ENCODE measurements around the gene ANO1.
"Not testable (repeated sequence)": the region's sequence is repeated elsewhere in the genome, so short reads cannot be mapped to it uniquely, and the experiment has no call there.

Gene ANO1

DNA sequence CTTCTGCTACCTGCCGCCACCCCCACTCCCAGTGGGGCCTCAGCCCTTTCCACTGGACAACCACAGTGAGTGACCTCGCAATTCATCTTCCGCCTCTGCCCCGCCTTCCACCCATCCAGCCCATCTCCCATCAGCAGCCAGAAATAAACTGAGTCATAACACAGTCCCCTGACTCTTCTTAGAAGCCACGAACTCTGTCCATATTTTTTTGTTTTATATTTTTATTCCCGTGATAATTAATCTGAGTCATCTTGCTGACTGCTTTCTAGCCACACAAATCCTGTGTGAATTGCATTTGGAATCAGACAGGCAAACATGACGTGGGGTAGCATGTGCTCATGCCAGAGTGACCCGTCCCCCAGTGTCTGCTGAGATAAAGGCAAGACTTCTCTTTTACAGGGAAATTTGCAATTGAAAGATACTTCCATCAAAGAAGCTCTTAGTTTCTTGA, 132.0 kb downstream of the ANO1 start:
- no peak for DNase-seq (ENCODE audit: low read depth)

DNA sequence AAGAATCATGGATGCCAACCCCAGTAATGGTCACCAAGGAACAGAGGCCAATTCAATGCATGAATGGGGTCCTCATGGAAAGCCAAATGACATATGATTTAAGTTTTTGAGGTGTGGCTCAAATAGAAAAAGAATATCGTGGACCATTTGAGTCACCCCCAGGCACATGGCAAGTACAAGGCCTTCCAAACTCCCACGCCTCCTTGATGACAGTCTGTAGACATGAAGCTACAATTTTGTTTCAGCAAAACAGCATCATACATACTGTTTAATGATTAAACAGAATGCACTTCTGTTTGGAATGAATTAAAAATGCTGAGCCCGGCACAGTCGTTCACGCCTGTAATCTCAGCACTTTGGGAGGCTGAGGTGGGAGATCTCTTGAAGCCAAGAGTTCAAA, 132.4 kb downstream of the ANO1 start:
- DNase-seq (ENCODE audit: low read depth) = no peak

DNA sequence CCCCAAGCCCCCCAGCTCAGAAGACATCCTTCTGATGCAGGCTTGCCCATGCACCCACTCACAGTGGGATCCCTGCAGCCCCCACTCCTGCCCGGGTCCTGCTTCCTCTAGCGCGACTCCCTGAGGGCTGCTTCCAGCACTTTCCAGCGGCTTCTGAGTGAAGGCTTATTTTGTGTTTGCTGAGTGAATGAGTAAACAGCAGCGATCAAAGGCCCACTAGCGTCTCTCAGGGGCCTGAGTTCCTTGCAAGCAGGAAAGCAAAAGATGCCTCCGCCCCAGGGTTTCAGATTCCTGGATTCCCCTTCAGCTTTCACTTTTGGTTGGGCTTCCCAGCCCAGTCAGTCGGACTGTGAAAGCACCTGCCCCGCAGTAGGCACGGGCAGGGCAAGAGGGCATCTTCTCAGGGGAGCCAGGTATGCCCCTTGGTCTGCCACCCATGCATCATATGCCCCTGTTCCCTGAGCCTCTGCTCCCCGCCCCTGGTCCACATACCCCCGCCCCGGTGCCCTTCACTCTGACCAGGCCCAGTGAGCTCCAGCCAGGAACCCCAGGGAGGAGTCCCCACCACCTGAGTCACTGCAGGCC, 134.2 kb downstream of the ANO1 start:
- no peak for DNase-seq (ENCODE audit: low read depth)

DNA sequence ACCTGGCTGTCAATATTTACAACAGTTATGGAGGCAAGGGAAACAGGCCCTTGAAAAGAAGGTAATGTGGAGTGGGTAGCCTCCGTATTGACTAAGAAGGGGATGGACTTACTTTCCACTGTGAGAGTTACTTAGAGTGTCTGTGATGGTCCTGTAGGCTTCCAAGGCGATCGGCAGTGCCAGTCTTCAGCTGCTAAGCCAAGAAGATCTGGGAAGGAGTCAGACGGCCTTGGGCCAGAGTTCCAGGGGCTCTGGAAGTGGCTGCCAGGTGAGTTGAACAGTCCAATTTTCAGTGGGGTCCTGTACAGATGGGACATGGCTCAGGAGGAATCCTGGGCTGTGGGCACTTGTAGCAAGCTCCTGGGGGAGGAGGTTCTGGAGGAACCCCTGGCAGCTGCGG, 139.3 kb downstream of the ANO1 start:
- DNase-seq (ENCODE audit: low read depth) = not testable (repeated sequence)

DNA sequence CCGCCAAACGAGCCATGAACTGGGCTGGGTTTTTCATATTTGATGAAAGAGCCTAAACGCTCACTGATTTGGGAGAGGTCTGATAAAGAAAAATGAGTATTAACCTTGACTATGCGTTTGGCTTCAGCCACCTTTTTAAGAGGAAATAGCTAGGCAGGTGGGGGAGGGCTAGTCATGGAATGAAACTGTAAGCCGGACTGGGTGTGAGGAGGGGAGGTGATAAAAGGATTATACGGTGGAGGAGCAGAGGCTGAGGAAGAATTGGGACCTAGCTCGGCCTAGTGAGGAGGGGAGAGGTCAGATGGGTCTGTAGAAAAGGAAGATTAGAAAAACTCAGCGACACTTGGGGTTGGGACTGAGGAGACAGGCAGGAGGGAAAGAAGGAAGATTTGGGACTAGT, 140.0 kb downstream of the ANO1 start:
- DNase-seq (ENCODE audit: low read depth) = not testable (repeated sequence)

- no peak for DNase-seq (ENCODE audit: low read depth)
Observed at GRCh38 chr11:70220136-70220535, 142.0 kb downstream of the ANO1 start.

- no peak for DNase-seq (ENCODE audit: low read depth)
Observed at GRCh38 chr11:70220920-70221319, 142.8 kb downstream of the ANO1 start.

- DNase-seq (ENCODE audit: low read depth) = no peak
Observed at GRCh38 chr11:70225681-70226177, 147.6 kb downstream of the ANO1 start.

- no peak for DNase-seq (ENCODE audit: low read depth)
Observed at GRCh38 chr11:70226183-70226582, 148.1 kb downstream of the ANO1 start.

GRCh38 chr11:70226967-70227366, 148.8 kb downstream of the ANO1 start:
- no peak for DNase-seq (ENCODE audit: low read depth)

DNA sequence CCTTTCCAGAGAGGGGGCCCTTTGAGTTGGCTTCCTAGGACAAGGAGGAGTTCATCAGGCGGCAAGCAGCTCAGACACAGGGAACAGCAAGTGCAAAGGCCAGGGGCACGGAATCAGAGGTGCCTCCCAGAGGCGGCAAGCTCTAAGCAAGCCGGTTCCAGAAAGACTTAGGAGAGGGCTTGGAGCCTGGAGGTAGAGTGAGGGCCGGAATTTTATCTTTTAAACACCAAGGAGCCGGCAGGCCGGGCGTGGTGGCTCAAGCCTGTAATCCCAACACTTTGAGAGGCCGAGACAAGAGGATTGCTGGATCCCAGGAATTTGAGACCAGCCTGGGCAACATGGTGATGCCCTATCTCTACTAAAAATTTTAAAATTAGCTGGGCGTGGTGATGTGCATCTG, 151.6 kb downstream of the ANO1 start:
- no peak for DNase-seq (ENCODE audit: low read depth)

DNA sequence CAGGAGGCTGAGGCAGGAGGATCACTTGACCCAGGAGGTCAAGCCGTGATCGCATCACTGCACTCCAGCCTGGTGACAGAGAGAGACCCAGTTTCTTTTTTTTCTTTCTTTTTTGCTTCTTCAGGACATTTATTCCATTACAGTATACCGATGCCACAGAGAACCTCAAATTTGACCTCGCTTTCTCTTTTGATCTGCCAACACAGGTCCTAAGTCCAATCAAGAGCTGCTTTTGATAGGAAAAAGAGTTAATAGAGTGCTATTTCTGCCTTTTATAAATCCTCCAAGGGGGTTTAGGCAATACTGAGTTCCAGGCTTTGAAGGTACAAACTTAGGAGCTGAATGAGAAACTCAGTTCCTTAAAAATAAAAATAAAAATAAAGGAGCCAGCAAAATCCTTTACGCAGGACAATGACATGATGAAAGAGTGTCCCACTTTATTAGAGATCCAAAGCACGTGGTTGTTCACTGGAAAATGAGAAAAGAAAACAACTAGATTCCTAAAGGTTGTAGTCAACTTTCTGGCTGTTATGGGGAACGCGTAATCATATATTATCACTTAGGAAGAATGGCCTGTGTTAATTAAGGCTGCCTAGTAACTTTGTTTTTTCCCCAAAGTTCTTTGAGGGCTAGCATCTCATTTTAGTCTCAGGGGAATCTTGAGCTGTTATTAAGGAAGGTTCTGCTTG, 152.2 kb downstream of the ANO1 start:
- DNase-seq (ENCODE audit: low read depth) = no peak

- no peak for DNase-seq (ENCODE audit: low read depth)
Observed at GRCh38 chr11:70230840-70231710, 153.0 kb downstream of the ANO1 start.

- DNase-seq (ENCODE audit: low read depth) = no peak
Observed at GRCh38 chr11:70233034-70233433, 154.9 kb downstream of the ANO1 start.

DNA sequence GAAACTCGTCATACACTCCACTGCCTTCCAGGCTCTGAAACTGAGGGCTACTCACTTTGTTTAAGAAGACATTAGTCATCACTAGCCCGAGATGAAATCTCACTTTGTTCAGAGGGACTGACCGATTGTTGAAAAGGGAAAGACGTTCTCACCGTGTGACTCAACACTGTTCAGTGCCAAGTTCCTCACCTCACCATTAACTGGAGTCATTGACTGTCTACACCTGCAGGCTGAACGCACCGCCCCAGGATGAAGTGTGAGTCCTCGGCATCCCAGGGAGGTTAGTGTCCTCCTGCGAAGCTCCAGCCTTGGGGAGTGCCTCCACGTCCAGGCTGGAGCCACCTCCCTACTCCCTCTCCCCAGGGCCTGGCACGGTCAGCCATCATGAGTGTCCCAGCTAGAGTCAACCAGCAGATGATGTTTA, 155.4 kb downstream of the ANO1 start:
- no peak for DNase-seq (ENCODE audit: low read depth)

- DNase-seq (ENCODE audit: low read depth) = no peak
Observed at GRCh38 chr11:70233962-70234361, 155.8 kb downstream of the ANO1 start.
